ENCODE data around the gene ME3.

GRCh38 chr11:86687185-86687778 is 14.9 kb upstream of the ME3 start:
- TF ChIP-seq CTCF (conservative IDR thresholded peaks at IDR 0.05; ENCODE audit: low read length), result no peak
- no peak for TF ChIP-seq EZH2phosphoT487 (IDR thresholded peaks at IDR 0.05; ENCODE audit: borderline replicate concordance, low read depth, low read length)
